Measurements from ENCODE around the gene NIM1K. TPM values are rescaled to one million over a fixed set of nuclear protein-coding genes. Genes with fewer than 3 reads are reported as not detected.

Gene NIM1K
- total RNA-seq, 4 donors from 2014 or later: 0.32 TPM; not detected in 3

- no peaks in the 10 kb centered on the region for H3K27me3 ChIP-seq
- WGBS, 2 donors (ENCODE audit: low coverage in 1 of 2): 83 to 91% methylated on average over 3 of the region's 3 CpGs
- in situ Hi-C loops (cut with MboI; ENCODE audit: low pct_ligation_motif_present in 1 of 4, low pct_unique_long_range_greater_than_20kb in 1 of 4, low sequenced_read_pairs in 3 of 4) (loop anchor here (25.0 kb wide), 1 partner anchor 178 kb away; the partner anchor contains the start of gene TMEM267 (in 4 of the 4)), intact Hi-C loops (cut with DNase I; ENCODE audit: low total_unique reads) (no loop called here)
- no peaks in the 10 kb centered on the region for H3K9me3 ChIP-seq
- TF ChIP-seq EP300 (IDR thresholded peaks at IDR 0.05; ENCODE audit: low read depth) (no peak), CTCF (IDR thresholded peaks at IDR 0.05) (no peak), POLR2AphosphoS5 (IDR thresholded peaks at IDR 0.05) (no peak), POLR2A (IDR thresholded peaks at IDR 0.05) (no peak)
- H3K27ac ChIP-seq: no peak overlapping the region
- no peaks in the 10 kb centered on the region for H3K36me3 ChIP-seq
- H3K4me1 ChIP-seq: peaks cover 9 to 53% (median 21%) of the 10 kb centered on the region in 4 donors
- H3K4me3 ChIP-seq: no peak overlapping the region
- no peak for DNase-seq
Measured at GRCh38 chr5:43309122-43309521, 117.1 kb downstream of the NIM1K start.

GRCh38 chr5:43309637-43310036, 117.6 kb downstream of the NIM1K start:
- H3K4me1 ChIP-seq: peaks cover 9 to 53% (median 21%) of the 10 kb centered on the region in 4 donors
- no peak for DNase-seq
- intact Hi-C loops (cut with DNase I; ENCODE audit: low total_unique reads): no loop called here
- no peaks in the 10 kb centered on the region for H3K27me3 ChIP-seq
- no peak overlapping the region for H3K4me3 ChIP-seq
- H3K9me3 ChIP-seq: no peaks in the 10 kb centered on the region
- H3K36me3 ChIP-seq: no peaks in the 10 kb centered on the region
- TF ChIP-seq EP300 (IDR thresholded peaks at IDR 0.05; ENCODE audit: low read depth): no peak
- no peak for TF ChIP-seq POLR2A (IDR thresholded peaks at IDR 0.05)
- no peak for TF ChIP-seq POLR2AphosphoS5 (IDR thresholded peaks at IDR 0.05)
- no peak for TF ChIP-seq CTCF (IDR thresholded peaks at IDR 0.05)
- in situ Hi-C loops (cut with MboI; ENCODE audit: low pct_ligation_motif_present in 1 of 4, low pct_unique_long_range_greater_than_20kb in 1 of 4, low sequenced_read_pairs in 3 of 4): loop anchor here (10.0 to 25.0 kb wide), 2 partner anchors 178 to 205 kb away; partner anchors contain the start of gene TMEM267 (in 4 of the 4)
- no peak overlapping the region for H3K27ac ChIP-seq

GRCh38 chr5:43312076-43312661, 120.1 kb downstream of the NIM1K start:
- no peak for DNase-seq
- WGBS, 2 donors (ENCODE audit: low coverage in 1 of 2): 29 to 47% methylated on average over 3 to 6 of the region's 6 CpGs
- intact Hi-C loops (cut with DNase I; ENCODE audit: low total_unique reads) (no loop called here), in situ Hi-C loops (cut with MboI; ENCODE audit: low pct_ligation_motif_present in 1 of 4, low pct_unique_long_range_greater_than_20kb in 1 of 4, low sequenced_read_pairs in 3 of 4) (loop anchor here (10.0 to 25.0 kb wide), 2 partner anchors 175 to 207 kb away; partner anchors contain the start of gene TMEM267 (in 4 of the 4))
- peak overlapping the region; percentile 90 to 96 (median 94) for H3K27ac ChIP-seq
- no peaks in the 10 kb centered on the region for H3K9me3 ChIP-seq
- no peaks in the 10 kb centered on the region for H3K36me3 ChIP-seq
- H3K4me1 ChIP-seq: peaks cover 9 to 46% (median 21%) of the 10 kb centered on the region in 4 donors
- peak overlapping the region; percentile 53 to 85 (median 74) for H3K4me3 ChIP-seq
- TF ChIP-seq EP300 (IDR thresholded peaks at IDR 0.05; ENCODE audit: low read depth): no peak
- TF ChIP-seq CTCF (IDR thresholded peaks at IDR 0.05): no peak
- TF ChIP-seq POLR2A (IDR thresholded peaks at IDR 0.05): no peak
- TF ChIP-seq POLR2AphosphoS5 (IDR thresholded peaks at IDR 0.05): no peak
- no peaks in the 10 kb centered on the region for H3K27me3 ChIP-seq

GRCh38 chr5:43312699-43313034, 120.6 kb downstream of the NIM1K start:
- Histone ChIP-seq H3K4me3 (peak overlapping the region; percentile 53 to 85 (median 74)), H3K27me3 (no peaks in the 10 kb centered on the region), H3K36me3 (no peaks in the 10 kb centered on the region), H3K9me3 (no peaks in the 10 kb centered on the region), H3K27ac (peak overlapping the region; percentile 90 to 96 (median 94)), H3K4me1 (peaks cover 9 to 46% (median 21%) of the 10 kb centered on the region in 4 donors)
- DNase-seq: no peak
- peak in 1 of 5 experiments; percentile 13 for TF ChIP-seq CTCF (IDR thresholded peaks at IDR 0.05)
- no peak for TF ChIP-seq EP300 (IDR thresholded peaks at IDR 0.05; ENCODE audit: low read depth)
- 6 to 17% methylated on average over 4 to 9 of the region's 9 CpGs for WGBS, 2 donors (ENCODE audit: low coverage in 1 of 2)
- intact Hi-C loops (cut with DNase I; ENCODE audit: low total_unique reads): no loop called here
- in situ Hi-C loops (cut with MboI; ENCODE audit: low pct_ligation_motif_present in 1 of 4, low pct_unique_long_range_greater_than_20kb in 1 of 4, low sequenced_read_pairs in 3 of 4): loop anchor here (10.0 to 25.0 kb wide), 2 partner anchors 175 to 208 kb away; partner anchors contain the start of gene TMEM267 (in 4 of the 4)

All from transverse colon (tissue), 4 donors.